H1 (cell line): ENCODE measurements around the gene FLG. TPM values are rescaled to one million over a fixed set of nuclear protein-coding genes. Genes with fewer than 3 reads are reported as not detected.

Experiments used
- CBX5 ChIP-seq: fragments of 300-800, 300-1000 bp; sonication (generic); IDR thresholded peaks from 2 replicates; pipeline ENCODE4 v1.7.1; 2016; ENCODE audit warnings: antibody characterized with exemption, low read length, low read depth
- JUND ChIP-seq: IDR thresholded peaks from 2 replicates; pipeline ENCODE4 v1.6.1; 2011; ENCODE audit warnings: mild to moderate bottlenecking, improper control_type of control experiment, low read length
- RBBP5 ChIP-seq: IDR thresholded peaks from 2 replicates; pipeline ENCODE4 v1.7.1; 2012; ENCODE audit warnings: low read depth, mild to moderate bottlenecking, inconsistent platforms, low read length, moderate library complexity, borderline replicate concordance
- SRF ChIP-seq: IDR thresholded peaks from 2 replicates; pipeline ENCODE4 v1.6.1; 2011; ENCODE audit warnings: mild to moderate bottlenecking, low read depth, low read length, moderate library complexity
- TAF7 ChIP-seq: optimal IDR thresholded peaks from 2 replicates; pipeline ENCODE3; 2011; ENCODE audit warnings: low read depth, mild to moderate bottlenecking, inconsistent platforms, low read length, moderate library complexity, borderline replicate concordance
- polyA plus RNA-seq, 7 experiments: library from polyadenylated mRNA; depleted of rRNA in 3 of 7; stranded (reverse) in 5 of 7; unstranded in 2 of 7; fragments of >200 nt in 5 of 7; fragments of 200-250 nt in 2 of 7; gene quantifications; 1 replicate in 5 of 7; 2 replicates in 1 of 7; 4 replicates in 1 of 7; pipeline versions ENCODE4 v1.2.1 to v1.2.3, GENCODE V29; 2011 to 2013; ENCODE audit warnings: missing spikeins in 2 of 7, mixed read lengths in 2 of 7
- total RNA-seq: library from RNA; stranded (reverse); fragmentation: NEBNext Ultra II Directional; extraction: Animal tissue kit (Norgen Biotek cat#: 25700); gene quantifications from 2 replicates; pipeline ENCODE4 v1.2.1, GENCODE V29; 2021

The FLG gene
- total and polyA plus RNA-seq, 2 of the 8 experiments (the other 6 are each of a cell fraction or from before 2014, with no cell fraction given) = not detected

DNA sequence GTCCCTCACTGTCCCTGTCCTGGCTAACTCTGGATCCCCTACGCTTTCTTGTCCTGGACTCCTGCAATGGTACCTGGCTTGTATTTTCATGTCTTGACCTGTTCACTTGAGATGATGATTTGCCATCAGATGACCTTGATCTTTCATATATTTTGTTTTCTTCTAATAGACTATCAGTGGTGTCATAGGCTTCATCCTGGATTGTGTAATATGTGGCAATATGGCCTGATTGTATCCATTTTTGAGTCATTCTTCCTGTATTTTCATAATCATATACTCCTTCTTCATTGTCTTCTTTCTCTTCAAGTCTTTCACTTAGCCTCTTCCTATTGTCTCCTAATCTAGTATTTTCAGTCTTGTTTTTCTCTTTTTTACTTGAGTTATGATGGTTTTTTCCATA lies 11.1 kb downstream of the FLG start (continued):
- TF ChIP-seq JUND (no peak), CBX5 (no peak), SRF (no peak), RBBP5 (no peak), TAF7 (no peak)
